Activated CD4-positive, alpha-beta T cell treated with anti-CD3 and anti-CD28 coated beads for 4 hours (primary cell): ENCODE results near the gene OR11H12.
"Not testable (repeated sequence)": the region's sequence is repeated elsewhere in the genome, so short reads cannot be mapped to it uniquely, and the experiment has no call there.

Experiments used
- DNase-seq, 2 donors: peaks; one replicate each; pipeline ENCODE4 v3.0.0-alpha.2; 2020

OR11H12 gene

GRCh38 chr14:18600817-18601216 is at the start of gene OR11H12:
TSS of gene OR11H12 (plus strand) at chr14:18601117. CDS start at chr14:18601117, 0 bp downstream.
- not testable (repeated sequence) for DNase-seq

GRCh38 chr14:18582908-18583307 is 18.0 kb upstream of the OR11H12 start:
- not testable (repeated sequence) for DNase-seq

- not testable (repeated sequence) for DNase-seq
Measured at GRCh38 chr14:18626610-18627213, 25.8 kb downstream of the OR11H12 start.

- DNase-seq: not testable (repeated sequence)
Measured at GRCh38 chr14:18636066-18636465, 35.1 kb downstream of the OR11H12 start.

GRCh38 chr14:18638032-18638431 is 37.1 kb downstream of the OR11H12 start:
- not testable (repeated sequence) for DNase-seq

- not testable (repeated sequence) for DNase-seq
Measured at GRCh38 chr14:18638785-18639184, 37.9 kb downstream of the OR11H12 start.

- not testable (repeated sequence) for DNase-seq
Measured at GRCh38 chr14:18646075-18646730, 45.3 kb downstream of the OR11H12 start.
